ENCODE data around the gene CEP128. TPM values are rescaled to one million over a fixed set of nuclear protein-coding genes. Genes with fewer than 3 reads are reported as not detected.

CEP128 gene
- total RNA-seq, 1 experiment from 2014 or later = 2.4 TPM

DNA sequence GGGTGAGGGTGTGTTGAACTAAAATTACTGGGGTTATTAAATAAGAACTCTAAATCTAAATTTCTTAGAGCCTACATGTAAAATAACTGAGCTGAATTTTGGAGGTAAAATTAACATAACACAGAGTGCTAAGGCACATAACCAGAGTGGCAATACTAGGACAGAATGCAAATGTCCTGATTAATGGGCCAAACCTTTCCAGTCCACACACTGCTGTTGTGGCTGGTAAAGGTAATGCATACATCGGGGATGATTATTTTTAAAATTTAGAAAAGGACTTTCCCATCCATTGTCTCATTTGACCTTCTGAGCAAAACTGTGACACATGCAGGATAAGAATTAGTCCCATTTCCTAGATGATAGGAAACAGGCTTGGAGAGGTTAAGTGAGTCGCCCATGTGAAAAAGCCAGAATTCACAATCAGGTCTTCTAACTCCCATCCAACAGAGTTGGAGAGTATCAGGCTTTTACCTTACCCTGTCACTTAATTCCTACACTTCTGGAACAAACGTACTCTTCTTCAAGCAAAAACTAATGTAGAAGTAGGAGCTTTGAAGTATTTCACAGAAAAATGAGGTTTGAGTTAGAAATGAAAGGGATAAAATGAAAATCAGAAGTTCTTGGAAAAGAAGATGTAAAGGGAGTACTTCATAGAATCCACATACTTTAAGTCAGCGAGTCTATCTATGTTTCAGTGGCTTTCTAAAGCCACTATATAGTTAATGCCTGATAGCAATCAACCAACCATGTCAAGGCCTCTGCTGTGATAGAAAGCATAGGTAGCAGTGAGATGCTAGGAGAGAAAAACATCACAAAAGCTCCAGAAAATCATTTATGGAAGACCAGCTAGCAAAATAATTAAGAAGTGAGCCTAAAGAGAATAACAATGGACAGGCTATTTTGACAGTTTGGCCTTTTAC lies 395.3 kb downstream of the CEP128 start:
- DNase-seq (ENCODE audit: low spot score) = no peak

DNA sequence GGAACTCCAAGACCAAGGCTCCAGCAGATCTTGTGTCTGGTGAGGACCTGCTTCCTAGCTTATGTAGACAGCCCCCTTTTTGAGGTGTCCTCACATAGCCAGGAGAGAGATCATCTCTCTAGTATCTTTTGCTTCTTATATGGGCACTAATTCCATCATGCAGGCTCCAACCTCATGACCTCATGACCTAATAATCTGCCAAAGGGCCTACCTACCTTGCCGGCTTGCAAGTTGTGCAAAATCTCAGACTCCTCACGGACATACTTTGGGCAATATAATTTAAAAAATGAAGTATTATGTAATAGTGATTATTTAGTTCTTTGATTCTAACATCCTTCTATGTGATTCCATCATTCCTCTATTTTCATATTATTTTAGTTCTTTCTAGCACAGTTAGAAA lies 397.2 kb downstream of the CEP128 start:
- no peak for DNase-seq (ENCODE audit: low spot score)

GRCh38 chr14:80543211-80543610 lies 398.3 kb downstream of the CEP128 start:
- no peak for DNase-seq (ENCODE audit: low spot score)

- no peak for DNase-seq (ENCODE audit: low spot score)
Measured at GRCh38 chr14:80538633-80539375, 402.7 kb downstream of the CEP128 start.

- no peak for DNase-seq (ENCODE audit: low spot score)
Measured at GRCh38 chr14:80537626-80538025, 403.9 kb downstream of the CEP128 start.

- DNase-seq (ENCODE audit: low spot score) = no peak
Measured at GRCh38 chr14:80536456-80536855, 405.1 kb downstream of the CEP128 start.

GRCh38 chr14:80535171-80535570 lies 406.4 kb downstream of the CEP128 start:
- no peak for DNase-seq (ENCODE audit: low spot score)

DNA sequence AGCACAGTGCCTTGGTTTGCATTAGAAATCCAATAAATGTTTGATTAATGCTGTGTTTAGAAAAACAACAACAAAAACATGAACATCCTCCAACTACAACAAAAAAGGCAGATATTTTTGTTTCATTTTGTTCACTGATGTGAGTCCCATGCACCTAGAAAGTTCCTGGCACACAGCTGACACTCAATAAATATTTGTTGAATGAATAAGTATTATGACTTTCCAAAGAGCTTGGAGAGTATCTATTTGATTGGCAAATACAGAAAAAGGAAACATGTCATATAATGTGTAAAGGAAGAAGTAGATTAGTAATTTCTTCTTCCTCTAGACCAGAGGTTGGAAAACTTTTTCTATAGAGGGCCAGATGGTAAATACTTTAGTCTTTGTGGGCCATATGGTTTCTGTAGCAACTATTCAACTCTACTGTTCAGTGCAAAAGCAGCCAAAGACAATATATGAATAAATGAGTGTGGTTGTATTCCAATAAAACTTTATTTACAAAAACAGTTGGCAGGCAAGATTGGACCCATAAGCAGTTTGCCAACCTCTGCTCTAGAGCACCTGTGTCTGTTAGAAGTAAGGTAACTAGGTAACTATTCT lies 417.9 kb downstream of the CEP128 start:
- no peak for DNase-seq (ENCODE audit: low spot score)

- no peak for DNase-seq (ENCODE audit: low spot score)
Measured at GRCh38 chr14:80522936-80523335, 418.6 kb downstream of the CEP128 start.

DNA sequence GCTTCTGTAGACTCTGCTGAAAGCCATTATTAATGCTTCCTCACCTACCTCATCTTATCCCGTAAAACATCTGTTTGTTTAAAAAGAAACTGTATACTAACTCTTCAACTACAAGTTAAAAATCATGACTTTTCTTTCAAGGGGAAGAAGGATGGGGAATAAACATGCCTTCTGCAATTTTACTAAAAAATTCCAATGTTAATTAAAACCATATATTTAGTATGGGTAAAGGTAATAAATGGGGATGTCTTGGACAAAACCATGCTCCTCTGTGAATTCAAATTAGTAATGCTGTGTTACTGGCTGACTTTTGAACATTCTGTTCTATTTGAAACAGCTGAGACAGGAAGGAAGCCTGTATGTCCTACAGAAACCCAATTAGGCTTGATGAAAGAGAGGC lies 419.1 kb downstream of the CEP128 start:
- no peak for DNase-seq (ENCODE audit: low spot score)

GRCh38 chr14:80521456-80521855 lies 420.1 kb downstream of the CEP128 start:
- DNase-seq (ENCODE audit: low spot score) = no peak

DNA sequence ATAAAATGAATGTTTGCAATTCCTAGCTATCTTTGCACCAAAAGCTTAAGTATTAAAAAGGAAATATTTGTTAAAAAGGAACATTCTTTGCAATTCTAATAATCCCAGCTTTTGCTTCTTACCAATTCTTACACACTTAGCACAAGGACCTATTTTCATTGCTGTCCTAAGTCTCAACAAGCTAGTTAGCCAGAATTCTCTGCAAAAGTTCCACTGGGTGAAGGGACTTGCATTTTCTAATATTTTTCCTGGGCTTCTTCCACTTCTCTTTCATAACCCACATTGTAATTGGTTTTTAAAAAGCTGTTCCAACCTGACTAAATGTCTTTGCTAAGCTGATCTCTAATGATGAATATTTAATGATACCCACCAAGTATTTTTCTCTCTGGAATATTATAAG lies 422.5 kb downstream of the CEP128 start:
- DNase-seq (ENCODE audit: low spot score) = no peak

GRCh38 chr14:80518173-80518572 lies 423.4 kb downstream of the CEP128 start:
- no peak for DNase-seq (ENCODE audit: low spot score)

DNA sequence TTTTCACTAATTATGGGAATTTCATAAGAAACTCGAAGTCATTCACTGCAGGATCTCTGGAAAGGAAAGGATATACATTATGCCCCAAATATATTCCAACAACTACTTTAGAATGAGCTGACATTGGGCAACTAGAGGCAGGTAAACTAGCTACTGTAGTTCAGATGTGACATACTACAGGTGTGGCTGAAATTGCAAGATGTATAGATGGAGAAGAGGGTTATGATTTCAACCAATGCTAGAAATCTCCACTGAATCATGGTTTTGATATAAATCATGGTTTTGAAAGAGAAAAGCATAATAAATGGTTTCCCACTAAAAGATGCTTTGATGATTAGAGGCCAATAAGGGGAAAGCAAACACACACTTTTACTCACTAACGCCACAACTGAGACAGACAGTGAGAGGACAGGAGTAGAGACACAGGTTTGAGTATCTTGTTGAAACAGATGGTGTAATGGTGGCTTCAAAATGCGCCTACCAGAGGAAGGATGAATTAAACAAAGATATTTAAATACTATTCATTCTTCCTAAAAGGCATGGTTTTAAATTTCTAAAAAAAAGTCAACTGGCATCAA lies 434.2 kb downstream of the CEP128 start:
- DNase-seq (ENCODE audit: low spot score) = no peak

DNA sequence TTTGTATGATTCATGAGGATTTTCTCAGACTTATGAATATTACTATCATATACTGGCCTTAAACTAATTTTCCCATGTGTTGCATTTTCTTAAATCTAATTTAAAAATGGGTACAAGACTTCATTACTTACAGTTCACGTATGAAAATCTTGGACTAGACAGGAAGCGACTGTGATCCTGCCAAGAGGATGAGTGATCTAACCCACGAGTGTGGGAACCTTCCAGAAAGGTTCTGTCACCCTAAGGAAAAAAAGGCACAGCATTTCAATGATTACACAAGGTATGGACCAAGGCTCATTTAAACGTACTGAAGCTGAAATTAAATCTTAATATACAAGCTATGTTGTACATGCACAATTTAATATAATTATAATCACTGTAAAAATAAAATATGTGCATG lies 436.8 kb downstream of the CEP128 start:
- DNase-seq (ENCODE audit: low spot score) = no peak

GRCh38 chr14:80498533-80498932 lies 443.0 kb downstream of the CEP128 start:
- DNase-seq (ENCODE audit: low spot score) = no peak

GRCh38 chr14:80496090-80496489 lies 445.4 kb downstream of the CEP128 start:
- DNase-seq (ENCODE audit: low spot score) = no peak

GRCh38 chr14:80494769-80495168 lies 446.8 kb downstream of the CEP128 start:
- no peak for DNase-seq (ENCODE audit: low spot score)

DNA sequence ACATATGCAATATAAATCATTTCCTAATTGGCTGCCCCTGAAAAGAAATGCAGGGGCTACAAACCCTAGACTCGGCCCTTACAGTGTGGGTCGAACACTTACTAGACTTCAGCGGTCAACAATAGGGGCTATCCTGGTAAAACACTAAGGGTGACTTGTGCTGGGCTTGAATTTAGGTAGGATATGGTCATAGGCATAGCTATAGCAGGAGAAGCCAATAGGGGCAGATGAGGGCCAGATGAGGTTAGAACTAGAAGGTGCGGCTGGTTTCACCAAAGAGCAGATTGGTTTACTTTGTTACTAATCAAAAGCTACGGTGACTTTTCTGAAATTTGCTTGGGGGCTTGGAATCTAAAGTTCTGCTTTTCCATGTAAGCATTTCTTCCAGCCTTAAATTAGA lies 447.9 kb downstream of the CEP128 start:
- no peak for DNase-seq (ENCODE audit: low spot score)

GRCh38 chr14:80491650-80492049 lies 449.9 kb downstream of the CEP128 start:
- no peak for DNase-seq (ENCODE audit: low spot score)

- peak; percentile 18 for DNase-seq (ENCODE audit: low spot score)
Measured at GRCh38 chr14:80491131-80491530, 450.4 kb downstream of the CEP128 start.

GRCh38 chr14:80489513-80489912 lies 452.0 kb downstream of the CEP128 start:
- no peak for DNase-seq (ENCODE audit: low spot score)
